ENCODE measurements around the gene CDKL4. TPM values are rescaled to one million over a fixed set of nuclear protein-coding genes. Genes with fewer than 3 reads are reported as not detected.

CDKL4 gene
- total and polyA plus RNA-seq, 2 of the 13 experiments (the other 11 are each of a cell fraction or from before 2014, with no cell fraction given): 0.29 to 0.50 TPM

- H2AFZ ChIP-seq (ENCODE audit: low read length): no peak overlapping the region
- POLR2A ChIA-PET: no interaction called here
- 62% methylated on average over 3 of the region's 3 CpGs for WGBS (ENCODE audit: low lambda C conversion rate)
- FAIRE-seq (no peak), ATAC-seq (no peak), DNase-seq (ENCODE audit: low spot score) (no peak)
- CTCF ChIA-PET (ENCODE audit: low intra/inter-chr PET ratio, low total read pairs): no interaction called here
- no peak overlapping the region for H3K27ac ChIP-seq (ENCODE audit: extremely low read length, insufficient read depth, low read length)
- H3K4me2 ChIP-seq (ENCODE audit: low read depth, low read length): no peak overlapping the region
- no peak overlapping the region for H3K4me3 ChIP-seq (replicated peaks in 1 of 3; ENCODE audit: insufficient read depth in 1 of 3, low read depth in 2 of 3, low read length in 3 of 3)
- H3K27me3 ChIP-seq (ENCODE audit: control insufficient read depth in 1 of 2, insufficient read depth in 2 of 2, low read length in 2 of 2): no peaks in the 10 kb centered on the region
- H3K36me3 ChIP-seq (replicated peaks in 1 of 2; ENCODE audit: control insufficient read depth in 1 of 2, insufficient read depth in 2 of 2, low read length in 2 of 2): no peaks in the 10 kb centered on the region
- H3K9me3 ChIP-seq (ENCODE audit: low read length): no peaks in the 10 kb centered on the region
- no TSS peak for BruUV-seq (replicated peaks)
- no peak for TF ChIP-seq ZNF383 (CRISPR knock-in tag; IDR thresholded peaks at IDR 0.05; ENCODE audit: borderline replicate concordance)
- TF ChIP-seq CREB1 (IDR thresholded peaks at IDR 0.05): peak; percentile 30; the same call in 1 of the 2 replicates
- TF ChIP-seq CREB1 (CRISPR knock-in tag; IDR thresholded peaks at IDR 0.05): no peak
- no peak overlapping the region for H3K9ac ChIP-seq (ENCODE audit: insufficient read depth, low read depth, low read length)
- peaks cover 17% of the 10 kb centered on the region for H3K4me1 ChIP-seq (ENCODE audit: insufficient read depth, low read length)
- in situ Hi-C loops (cut with HindIII; ENCODE audit: extremely low pct_ligation_motif_present, low pct_unique_long_range_greater_than_20kb) (no loop called here), intact Hi-C loops (cut with micrococcal nuclease; ENCODE audit: unreplicated experiment) (no loop called here)
- H3K79me2 ChIP-seq (ENCODE audit: insufficient read depth, low read length): no peaks in the 10 kb centered on the region
- H4K20me1 ChIP-seq (ENCODE audit: insufficient read depth, low read length): no peaks in the 10 kb centered on the region
These were observed 88.8 kb downstream of the CDKL4 start for GRCh38 chr2:39154944-39155343.

GRCh38 chr2:39153312-39153711 is 90.5 kb downstream of the CDKL4 start:
- Histone ChIP-seq H3K36me3 (replicated peaks in 1 of 2; ENCODE audit: control insufficient read depth in 1 of 2, insufficient read depth in 2 of 2, low read length in 2 of 2) (no peaks in the 10 kb centered on the region), H3K4me3 (replicated peaks in 1 of 3; ENCODE audit: insufficient read depth in 1 of 3, low read depth in 2 of 3, low read length in 3 of 3) (no peak overlapping the region), H3K27ac (ENCODE audit: extremely low read length, insufficient read depth, low read length) (no peak overlapping the region), H4K20me1 (ENCODE audit: insufficient read depth, low read length) (no peaks in the 10 kb centered on the region), H3K9me3 (ENCODE audit: low read length) (no peaks in the 10 kb centered on the region), H3K4me2 (ENCODE audit: low read depth, low read length) (no peak overlapping the region), H3K4me1 (ENCODE audit: insufficient read depth, low read length) (peaks cover 22% of the 10 kb centered on the region), H3K9ac (ENCODE audit: insufficient read depth, low read depth, low read length) (no peak overlapping the region), H2AFZ (ENCODE audit: low read length) (no peak overlapping the region), H3K27me3 (ENCODE audit: control insufficient read depth in 1 of 2, insufficient read depth in 2 of 2, low read length in 2 of 2) (no peaks in the 10 kb centered on the region), H3K79me2 (ENCODE audit: insufficient read depth, low read length) (no peaks in the 10 kb centered on the region)
- ChIA-PET POLR2A (no interaction called here), CTCF (ENCODE audit: low intra/inter-chr PET ratio, low total read pairs) (no interaction called here)
- ATAC-seq (no peak), FAIRE-seq (no peak), DNase-seq (ENCODE audit: low spot score) (no peak)
- WGBS (ENCODE audit: low lambda C conversion rate): 95% methylated on average over 1 of the region's 1 CpG
- TF ChIP-seq ZUFSP (CRISPR knock-in tag; IDR thresholded peaks at IDR 0.05; ENCODE audit: borderline replicate concordance) (no peak), NR3C1 (CRISPR knock-in tag; IDR thresholded peaks at IDR 0.05) (no peak), ZFP36L1 (CRISPR knock-in tag; IDR thresholded peaks at IDR 0.05) (no peak), ZNF512B (CRISPR knock-in tag; IDR thresholded peaks at IDR 0.05; ENCODE audit: borderline replicate concordance) (no peak), ZKSCAN5 (CRISPR knock-in tag; IDR thresholded peaks at IDR 0.05) (no peak), ATF2 (CRISPR knock-in tag; IDR thresholded peaks at IDR 0.05) (no peak), CREM (IDR thresholded peaks at IDR 0.05) (no peak), CREM (CRISPR knock-in tag; IDR thresholded peaks at IDR 0.05) (no peak), ETS1 (CRISPR knock-in tag; IDR thresholded peaks at IDR 0.05) (no peak), SNAI1 (CRISPR knock-in tag; IDR thresholded peaks at IDR 0.05; ENCODE audit: borderline replicate concordance) (no peak)
- in situ Hi-C loops (cut with HindIII; ENCODE audit: extremely low pct_ligation_motif_present, low pct_unique_long_range_greater_than_20kb) (no loop called here), intact Hi-C loops (cut with micrococcal nuclease; ENCODE audit: unreplicated experiment) (no loop called here)
- BruUV-seq (replicated peaks): no TSS peak

Data from HepG2 (cell line).